GM12801 (cell line): ENCODE data around the gene IGDCC3.

Source experiments
- CTCF ChIP-seq: IDR thresholded peaks from one replicate; pipeline ENCODE4 v1.5.1; 2011; ENCODE audit warnings: control low read depth; ENCODE audit not compliant: insufficient read length; ENCODE audit errors: extremely low read depth

IGDCC3 gene

GRCh38 chr15:65372787-65373067 lies 5.1 kb downstream of the IGDCC3 start:
- no peak for TF ChIP-seq CTCF

- no peak for TF ChIP-seq CTCF
Observed at GRCh38 chr15:65371976-65372786, 5.6 kb downstream of the IGDCC3 start.

GRCh38 chr15:65370885-65371284 lies 6.9 kb downstream of the IGDCC3 start:
- no peak for TF ChIP-seq CTCF

- TF ChIP-seq CTCF: no peak
Observed at GRCh38 chr15:65369651-65370050, 8.2 kb downstream of the IGDCC3 start.

GRCh38 chr15:65369212-65369547 lies 8.6 kb downstream of the IGDCC3 start:
- no peak for TF ChIP-seq CTCF

- TF ChIP-seq CTCF: no peak
Observed at GRCh38 chr15:65368302-65369211, 9.2 kb downstream of the IGDCC3 start.

GRCh38 chr15:65366122-65366892 lies 11.5 kb downstream of the IGDCC3 start:
- TF ChIP-seq CTCF: no peak
